Measurements from ENCODE around the gene GNAS. TPM values are rescaled to one million over a fixed set of nuclear protein-coding genes. Genes with fewer than 3 reads are reported as not detected.

The GNAS gene
- total RNA-seq, 1 donor from 2014 or later: 2,003 TPM

GRCh38 chr20:58808271-58809046, 44.1 kb upstream of the GNAS start:
- FAIRE-seq: no peak
- H3K36me3 Mint-ChIP-seq (ENCODE audit: low read depth, unreplicated experiment): peaks cover 4% of the 10 kb centered on the region
- TF ChIP-seq EZH2 (IDR thresholded peaks at IDR 0.05; ENCODE audit: insufficient read depth, low read length): no peak
- no peak for TF ChIP-seq CTCF (IDR thresholded peaks at IDR 0.05; ENCODE audit: insufficient read depth, low read depth, low read length)

DNA sequence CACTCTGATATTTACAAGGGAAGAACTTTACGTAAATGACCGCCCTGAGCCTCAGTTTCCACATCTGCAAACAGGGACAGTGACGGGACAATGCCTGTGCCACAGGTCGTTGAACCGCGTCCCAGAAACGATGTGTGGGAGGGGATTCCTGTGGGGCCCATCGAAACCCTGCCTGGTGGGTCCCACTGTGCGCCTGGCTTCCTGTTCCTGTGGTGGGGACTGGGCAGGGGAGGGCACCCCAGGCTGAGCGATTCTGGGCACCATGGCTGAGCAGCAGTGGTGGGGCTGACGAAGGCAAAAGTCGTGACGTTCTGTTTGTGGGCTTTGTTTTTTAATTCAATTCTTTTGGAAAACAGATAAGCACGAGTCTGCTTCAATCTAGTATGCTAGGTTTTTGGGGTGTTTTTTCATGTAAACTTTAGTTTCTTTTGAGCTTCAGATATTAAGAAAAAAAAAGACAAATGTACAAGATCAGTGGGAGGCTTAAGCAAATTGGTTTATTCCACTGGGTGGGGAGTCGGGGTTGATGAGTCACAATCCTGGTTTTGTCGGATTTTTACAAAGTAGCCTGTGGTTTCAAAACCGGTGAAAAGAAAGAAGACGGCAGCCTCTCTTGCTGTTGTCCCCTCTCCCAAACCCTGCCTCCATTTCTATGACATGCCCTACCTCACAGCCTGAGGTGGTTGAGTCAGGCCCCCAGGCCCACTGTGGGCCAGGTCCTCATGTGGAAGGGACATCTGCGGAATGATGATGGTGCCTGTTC, 42.2 kb upstream of the GNAS start:
- H3K27me3 Mint-ChIP-seq (ENCODE audit: low read depth, unreplicated experiment): peaks cover 15% of the 10 kb centered on the region
- Histone ChIP-seq H3K9me3 (ENCODE audit: insufficient read depth, low read depth, low read length) (no peaks in the 10 kb centered on the region), H3K36me3 (ENCODE audit: insufficient read depth, low read length) (no peaks in the 10 kb centered on the region), H3K27ac (ENCODE audit: low read depth, low read length) (no peak overlapping the region), H3K4me3 (ENCODE audit: insufficient read depth, low read depth, low read length) (no peak overlapping the region), H3K79me2 (ENCODE audit: insufficient read depth, low read length) (no peaks in the 10 kb centered on the region), H3K9ac (ENCODE audit: low read length) (no peak overlapping the region), H4K20me1 (ENCODE audit: insufficient read depth, low read length) (no peaks in the 10 kb centered on the region), H3K4me2 (ENCODE audit: low read length) (peak overlapping the region; percentile 59), H3K4me1 (ENCODE audit: insufficient read depth, low read length) (peaks cover 16% of the 10 kb centered on the region), H2AFZ (ENCODE audit: low read depth, low read length) (no peak overlapping the region), H3K27me3 (ENCODE audit: insufficient read depth, low read length) (peaks cover 17% of the 10 kb centered on the region)
- no peaks in the 10 kb centered on the region for H3K9me3 Mint-ChIP-seq (ENCODE audit: unreplicated experiment)
- no peak for TF ChIP-seq EZH2 (IDR thresholded peaks at IDR 0.05; ENCODE audit: insufficient read depth, low read length)
- no peak for TF ChIP-seq CTCF (IDR thresholded peaks at IDR 0.05; ENCODE audit: insufficient read depth, low read depth, low read length)
- peaks cover 4% of the 10 kb centered on the region for H3K36me3 Mint-ChIP-seq (ENCODE audit: low read depth, unreplicated experiment)
- peak; percentile 61 for DNase-seq (ENCODE audit: low read depth)
- H3K4me3 Mint-ChIP-seq (ENCODE audit: unreplicated experiment): no peak overlapping the region
- H3K27ac Mint-ChIP-seq (ENCODE audit: unreplicated experiment): peak overlapping the region; percentile 34
- peaks cover 14% of the 10 kb centered on the region for H3K4me1 Mint-ChIP-seq (ENCODE audit: low read depth, unreplicated experiment)
- no peak for FAIRE-seq

More at GRCh38 chr20:58808271-58809046, 44.1 kb upstream of the GNAS start:
- Mint-ChIP-seq H3K4me3 (ENCODE audit: unreplicated experiment) (no peak overlapping the region), H3K27me3 (ENCODE audit: low read depth, unreplicated experiment) (peaks cover 20% of the 10 kb centered on the region), H3K27ac (ENCODE audit: unreplicated experiment) (peak overlapping the region; percentile 70), H3K4me1 (ENCODE audit: low read depth, unreplicated experiment) (peaks cover 15% of the 10 kb centered on the region), H3K9me3 (ENCODE audit: unreplicated experiment) (no peaks in the 10 kb centered on the region)
- Histone ChIP-seq H3K27ac (ENCODE audit: low read depth, low read length) (peak overlapping the region; percentile 18), H3K9me3 (ENCODE audit: insufficient read depth, low read depth, low read length) (no peaks in the 10 kb centered on the region), H4K20me1 (ENCODE audit: insufficient read depth, low read length) (no peaks in the 10 kb centered on the region), H3K4me3 (ENCODE audit: insufficient read depth, low read depth, low read length) (no peak overlapping the region), H3K27me3 (ENCODE audit: insufficient read depth, low read length) (peaks cover 19% of the 10 kb centered on the region), H3K4me1 (ENCODE audit: insufficient read depth, low read length) (peaks cover 16% of the 10 kb centered on the region), H2AFZ (ENCODE audit: low read depth, low read length) (no peak overlapping the region), H3K79me2 (ENCODE audit: insufficient read depth, low read length) (no peaks in the 10 kb centered on the region), H3K36me3 (ENCODE audit: insufficient read depth, low read length) (no peaks in the 10 kb centered on the region), H3K4me2 (ENCODE audit: low read length) (peak overlapping the region; percentile 28), H3K9ac (ENCODE audit: low read length) (no peak overlapping the region)
- peak; percentile 67 for DNase-seq (ENCODE audit: low read depth)
